ENCODE measurements around the gene MINDY4. TPM values are rescaled to one million over a fixed set of nuclear protein-coding genes. Genes with fewer than 3 reads are reported as not detected.
A peak's percentile ranks its signal among the peaks of the same experiment; 100 is the strongest.

The MINDY4 gene
- total and polyA plus RNA-seq, 2 of the 4 experiments (the other 2 are of a cell fraction), result 1.8 to 3.6 TPM

DNA sequence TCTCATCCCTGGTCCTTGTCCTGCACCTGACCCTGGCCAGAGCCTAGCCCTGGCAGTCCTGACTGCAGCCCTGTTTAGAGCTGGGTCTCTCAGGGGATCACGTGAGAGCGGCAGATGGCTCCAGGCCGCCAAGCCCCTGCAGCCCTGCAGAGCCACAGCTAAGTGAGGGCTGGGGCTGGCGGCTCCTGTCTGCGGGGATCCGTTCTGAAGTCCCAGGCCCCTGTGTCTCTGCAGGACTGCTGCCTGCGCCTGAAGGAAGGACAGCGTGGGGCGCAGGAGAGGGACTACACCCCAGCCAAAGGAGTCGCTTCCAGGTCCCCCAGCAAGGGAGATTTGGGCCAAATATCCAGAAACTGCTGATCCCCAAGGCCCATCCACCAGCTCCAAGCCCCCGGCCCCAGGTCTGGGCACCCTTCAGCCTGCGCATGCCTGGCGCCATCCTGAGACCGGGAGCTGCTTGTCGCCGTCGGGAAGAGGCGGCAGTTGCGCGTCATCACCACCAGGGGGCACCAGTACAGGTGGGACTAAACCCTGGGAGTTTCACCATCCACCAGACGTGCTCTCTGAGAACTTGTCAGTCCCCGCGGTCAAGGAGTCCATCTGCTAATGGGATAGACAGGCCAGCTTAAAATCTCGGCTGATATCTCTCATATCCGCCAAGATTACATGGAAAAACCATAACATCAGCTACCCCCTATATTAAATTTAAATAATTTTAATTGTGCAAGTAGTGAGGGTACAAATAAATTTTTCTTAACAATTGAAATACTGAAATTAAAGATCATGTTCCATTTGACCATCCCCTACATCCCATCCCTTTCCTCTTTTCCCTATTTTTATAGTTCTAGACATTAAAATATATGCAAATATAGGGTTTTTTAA, 167.5 kb downstream of the MINDY4 start:
- intact Hi-C loops (cut with micrococcal nuclease), result loop anchor here (2.0 kb wide), 1 partner anchor 138 kb away; no protein-coding TSS in a partner anchor
- 31% methylated on average over 4 of the region's 25 CpGs; no CpG with 5 or more reads in 1 of the 2 experiments for whole genome bisulfite sequencing, 2 experiments (ENCODE audit: extremely low coverage in 2 of 2, insufficient read length in 1 of 2)

More for the DNA sequence above, 167.5 kb downstream of the MINDY4 start:
- Histone ChIP-seq H3K4ac (ENCODE audit: low read depth, low read length) (no peak overlapping the region), H2BK15ac (ENCODE audit: low read depth, low read length) (no peak overlapping the region), H3K27ac (ENCODE audit: insufficient read depth, low read length) (no peak overlapping the region), H3K9me3 (ENCODE audit: control insufficient read depth, insufficient read depth, low read length) (no peaks in the 10 kb centered on the region), H3K14ac (replicated peaks; ENCODE audit: low read depth, low read length) (no peak overlapping the region), H2BK120ac (ENCODE audit: low read depth, low read length) (no peak overlapping the region), H2BK20ac (ENCODE audit: low read depth, low read length) (no peak overlapping the region), H3K56ac (ENCODE audit: extremely low read depth, insufficient read depth, low read length) (no peak overlapping the region), H2AK9ac (replicated peaks; ENCODE audit: low read depth, low read length, poor library complexity) (no peak overlapping the region), H2AK5ac (ENCODE audit: low read depth, low read length) (no peak overlapping the region), H3K23ac (ENCODE audit: low read depth, low read length) (no peak overlapping the region), H3K4me2 (ENCODE audit: low read depth, low read length) (peak overlapping the region; percentile 61; the same call in 1 of the 2 replicates), H3K9ac (ENCODE audit: low read depth, low read length) (no peak overlapping the region), H4K5ac (ENCODE audit: low read depth, low read length) (no peak overlapping the region), H3K4me3 (ENCODE audit: insufficient read depth, low read depth, low read length) (no peak overlapping the region), H3K27me3 (ENCODE audit: control insufficient read depth, insufficient read depth, low read length) (peaks cover 21% of the 10 kb centered on the region), H4K20me1 (ENCODE audit: insufficient read depth, low read length) (no peaks in the 10 kb centered on the region), H4K8ac (ENCODE audit: low read depth in 2 of 2, low read length in 2 of 2) (no peak overlapping the region), H3K4me1 (ENCODE audit: control insufficient read depth, insufficient read depth, low read length) (no peaks in the 10 kb centered on the region), H3K36me3 (ENCODE audit: control insufficient read depth, insufficient read depth, low read length) (no peaks in the 10 kb centered on the region), H3K18ac (ENCODE audit: low read depth, low read length) (no peak overlapping the region), H2BK5ac (ENCODE audit: low read depth, low read length, poor library complexity, severe bottlenecking) (no peak overlapping the region), H3K79me1 (ENCODE audit: low read depth in 1 of 2, low read length in 2 of 2) (no peaks in the 10 kb centered on the region), H4K91ac (ENCODE audit: insufficient read depth, low read depth, low read length) (no peak overlapping the region), H3K9me1 (ENCODE audit: insufficient read depth, low read length) (no peaks in the 10 kb centered on the region), H2AFZ (replicated peaks; ENCODE audit: low read length, poor library complexity) (peak overlapping the region; percentile 74)
- TF ChIP-seq MAFK (IDR thresholded peaks at IDR 0.05; ENCODE audit: low read depth, low read length) (no peak), CHD1 (IDR thresholded peaks at IDR 0.05; ENCODE audit: low read depth, low read length) (no peak), FOS (IDR thresholded peaks at IDR 0.05; ENCODE audit: low read depth, low read length) (no peak), CEBPB (IDR thresholded peaks at IDR 0.05; ENCODE audit: low read depth, low read length) (0 out of 2 replicates have a peak, but pooled peaks have one; percentile 15), SMC3 (IDR thresholded peaks at IDR 0.05; ENCODE audit: low read depth, low read length) (peak; percentile 45; the same call in 1 of the 2 replicates), RAD21 (IDR thresholded peaks at IDR 0.05; ENCODE audit: low read length) (peak; percentile 38; the same call in 1 of the 2 replicates), RFX5 (IDR thresholded peaks at IDR 0.05; ENCODE audit: low read depth, low read length) (no peak), NFE2L2 (IDR thresholded peaks at IDR 0.05; ENCODE audit: low read depth, low read length) (no peak), MXI1 (IDR thresholded peaks at IDR 0.05; ENCODE audit: borderline replicate concordance, low read depth, low read length) (no peak), POLR2A (IDR thresholded peaks at IDR 0.05; ENCODE audit: low read depth, low read length) (no peak), CTCF (conservative IDR thresholded peaks at IDR 0.05; ENCODE audit: low read depth, low read length) (peak; percentile 84), BHLHE40 (IDR thresholded peaks at IDR 0.05; ENCODE audit: low read depth, low read length) (no peak), RCOR1 (IDR thresholded peaks at IDR 0.05; ENCODE audit: insufficient replicate concordance, low read length) (peak; percentile 42)
- no TSS peak for BruUV-seq (replicated peaks)
- DNase-seq, result peak; percentile 58
- ChIA-PET CTCF (interaction anchor here (0.6 to 1.9 kb wide), 27 partner anchors 8 to 199 kb away, joined by 3 to 9 read pairs (median 3); no protein-coding TSS in a partner anchor), POLR2A (ENCODE audit: unreplicated experiment) (interaction anchor here (0.5 kb wide), 1 partner anchor 1732 kb away, joined by 4 read pairs; no protein-coding TSS in a partner anchor)
- ATAC-seq (ENCODE audit: low read depth), result peak; percentile 98
- dilution Hi-C loops (cut with HindIII; ENCODE audit: low sequenced_read_pairs, unreplicated experiment) (no loop called here), in situ Hi-C loops (cut with MboI; ENCODE audit: low sequenced_read_pairs) (no loop called here)

All from IMR-90 (cell line).